HG03432 (cell line): Measurements from ENCODE around the gene ARPC5.
A peak's percentile ranks its signal among the peaks of the same experiment; 100 is the strongest.
"Not testable (repeated sequence)": the region's sequence is repeated elsewhere in the genome, so short reads cannot be mapped to it uniquely, and the experiment has no call there.

Source experiments
- ATAC-seq: cut with Tn5 transposase; IDR thresholded peaks from one replicate; pipeline ENCODE4 v1.9.1; 2021; ENCODE audit warnings: mild to moderate bottlenecking, moderate library complexity; ENCODE audit not compliant: unreplicated experiment

The ARPC5 gene

GRCh38 chr1:183648042-183648441 is 12.5 kb upstream of the ARPC5 start:
- no peak for ATAC-seq

DNA sequence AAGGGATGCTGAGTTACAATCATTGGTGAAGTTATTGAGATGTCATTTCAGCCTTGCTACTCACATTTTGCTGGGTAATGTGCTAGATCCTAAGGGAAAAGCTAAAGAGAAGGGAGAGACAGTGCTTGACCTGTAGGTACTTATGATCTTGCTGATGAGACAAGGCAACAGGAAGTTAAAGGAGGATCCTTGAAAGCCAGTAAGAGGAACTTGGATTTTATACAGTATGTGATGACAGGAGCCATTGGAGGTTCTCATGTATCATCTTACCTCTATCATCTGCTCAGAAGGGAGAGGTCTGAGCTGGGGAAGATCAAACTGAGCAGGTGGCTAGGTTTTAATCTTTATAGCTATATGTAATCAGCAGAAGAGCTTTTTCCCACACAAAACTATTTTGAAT is 11.2 kb upstream of the ARPC5 start:
- ATAC-seq, result no peak

GRCh38 chr1:183645531-183645930 is 9.9 kb upstream of the ARPC5 start:
- no peak for ATAC-seq

DNA sequence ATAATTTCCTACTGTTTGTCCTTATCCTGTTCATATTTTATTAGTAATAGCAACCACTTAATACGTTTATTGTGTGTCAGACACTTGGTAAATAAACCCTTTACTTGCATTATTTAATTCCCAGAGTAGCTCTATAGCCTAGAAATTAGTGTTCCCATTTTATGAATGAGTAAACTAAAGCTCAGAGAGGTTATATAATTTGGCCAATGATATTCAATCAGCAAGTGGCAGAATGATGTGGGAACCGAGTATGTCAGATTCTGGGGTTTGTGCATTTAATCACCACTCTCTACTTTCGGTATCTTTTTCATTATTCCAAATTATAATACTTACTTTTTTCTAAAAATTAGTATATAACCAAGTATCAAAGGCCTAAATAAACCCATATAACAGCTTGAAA is 6.6 kb upstream of the ARPC5 start:
- ATAC-seq, result no peak

GRCh38 chr1:183640193-183640592 is 4.6 kb upstream of the ARPC5 start:
- ATAC-seq, result no peak

GRCh38 chr1:183638649-183639387 is 3.2 kb upstream of the ARPC5 start:
- no peak for ATAC-seq

- ATAC-seq, result no peak
Measured at GRCh38 chr1:183636783-183637182, 1.2 kb upstream of the ARPC5 start.

GRCh38 chr1:183636334-183636682 is 725 bp upstream of the ARPC5 start:
- no peak for ATAC-seq

DNA sequence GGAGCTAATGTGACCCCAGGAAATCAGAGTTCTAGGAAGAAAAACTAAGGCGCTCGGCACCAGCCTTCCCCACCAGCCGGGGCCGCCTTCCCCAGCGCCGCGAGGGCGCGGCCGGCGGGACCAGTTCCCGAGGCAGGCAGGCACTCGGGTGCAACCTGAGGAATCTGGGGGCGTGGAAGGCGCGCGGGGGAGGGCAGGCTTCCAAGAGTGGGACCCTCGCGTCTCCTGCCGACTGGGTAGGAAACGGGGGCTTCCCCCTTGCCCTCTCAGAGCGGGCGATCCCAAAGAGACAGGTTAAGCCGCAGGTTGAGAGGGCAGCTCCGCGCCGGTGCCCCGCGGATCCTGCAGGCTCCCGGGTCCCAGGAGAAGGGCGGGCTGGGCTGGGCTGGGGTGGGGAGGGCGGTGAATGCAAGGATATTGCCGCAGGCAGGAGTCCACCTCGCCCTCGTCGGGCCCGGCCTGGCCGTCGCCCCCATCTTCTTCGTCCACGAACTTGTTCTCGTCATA is 431 bp downstream of the ARPC5 start:
- peak; percentile 10 for ATAC-seq

- no peak for ATAC-seq
Measured at GRCh38 chr1:183634429-183635065, 1.0 kb downstream of the ARPC5 start.

- ATAC-seq, result peak; percentile 40
Measured at GRCh38 chr1:183633676-183634343, 1.8 kb downstream of the ARPC5 start.

DNA sequence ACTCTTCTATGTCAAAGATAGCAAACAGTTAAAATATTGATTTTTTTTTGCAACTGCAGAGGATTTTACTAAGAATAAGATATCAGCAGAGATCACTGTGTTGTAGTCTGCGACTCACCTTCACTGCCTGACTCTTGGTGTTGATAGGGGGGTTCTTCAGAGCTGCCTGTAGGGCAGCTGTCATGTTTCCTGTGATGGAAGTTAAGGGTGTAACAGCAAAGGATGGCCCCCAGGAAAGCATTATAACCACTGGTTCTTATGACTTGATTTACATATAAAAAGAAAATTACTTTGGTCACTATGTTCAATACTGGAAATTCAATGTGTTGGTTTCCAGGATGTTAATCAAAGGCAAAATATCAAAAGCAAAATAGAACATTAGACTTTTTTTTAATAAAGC is 2.6 kb downstream of the ARPC5 start:
- no peak for ATAC-seq

- no peak for ATAC-seq
Measured at GRCh38 chr1:183632114-183632513, 3.5 kb downstream of the ARPC5 start.

GRCh38 chr1:183630748-183631147 is 4.8 kb downstream of the ARPC5 start:
- ATAC-seq, result no peak

GRCh38 chr1:183628537-183628936 is 7.0 kb downstream of the ARPC5 start:
- ATAC-seq, result no peak

GRCh38 chr1:183626236-183626635 is 9.3 kb downstream of the ARPC5 start:
- not testable (repeated sequence) for ATAC-seq

- peak; percentile 79 for ATAC-seq
Measured at GRCh38 chr1:183622884-183623785, 12.4 kb downstream of the ARPC5 start.

GRCh38 chr1:183622013-183622412 is 13.6 kb downstream of the ARPC5 start:
- no peak for ATAC-seq

DNA sequence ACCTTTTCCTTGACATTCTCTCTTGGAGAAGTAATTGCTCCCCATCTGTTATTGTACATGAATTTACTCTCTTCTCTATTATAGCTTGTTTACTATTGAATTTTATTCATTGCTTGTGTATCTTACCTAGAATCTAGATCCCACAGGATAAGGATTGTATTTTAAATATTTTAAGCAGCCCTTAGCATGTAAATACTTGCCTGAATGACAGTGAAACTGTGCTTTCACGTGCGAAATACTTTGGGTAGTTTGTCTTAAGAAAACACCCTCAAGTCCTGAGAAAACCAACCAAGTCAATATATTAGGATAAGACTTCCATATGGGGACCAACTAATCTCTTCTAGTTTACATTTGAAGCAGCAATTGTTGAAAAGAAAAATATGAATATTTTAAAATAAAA is 15.3 kb downstream of the ARPC5 start:
- ATAC-seq, result no peak

- ATAC-seq, result no peak
Measured at GRCh38 chr1:183619781-183620180, 15.8 kb downstream of the ARPC5 start.

- not testable (repeated sequence) for ATAC-seq
Measured at GRCh38 chr1:183618202-183618601, 17.4 kb downstream of the ARPC5 start.
